ENCODE data around the gene XPNPEP2.

GRCh38 chrX:129714581-129714980 is 24.2 kb upstream of the XPNPEP2 start:
- TF ChIP-seq, protein P1, sequence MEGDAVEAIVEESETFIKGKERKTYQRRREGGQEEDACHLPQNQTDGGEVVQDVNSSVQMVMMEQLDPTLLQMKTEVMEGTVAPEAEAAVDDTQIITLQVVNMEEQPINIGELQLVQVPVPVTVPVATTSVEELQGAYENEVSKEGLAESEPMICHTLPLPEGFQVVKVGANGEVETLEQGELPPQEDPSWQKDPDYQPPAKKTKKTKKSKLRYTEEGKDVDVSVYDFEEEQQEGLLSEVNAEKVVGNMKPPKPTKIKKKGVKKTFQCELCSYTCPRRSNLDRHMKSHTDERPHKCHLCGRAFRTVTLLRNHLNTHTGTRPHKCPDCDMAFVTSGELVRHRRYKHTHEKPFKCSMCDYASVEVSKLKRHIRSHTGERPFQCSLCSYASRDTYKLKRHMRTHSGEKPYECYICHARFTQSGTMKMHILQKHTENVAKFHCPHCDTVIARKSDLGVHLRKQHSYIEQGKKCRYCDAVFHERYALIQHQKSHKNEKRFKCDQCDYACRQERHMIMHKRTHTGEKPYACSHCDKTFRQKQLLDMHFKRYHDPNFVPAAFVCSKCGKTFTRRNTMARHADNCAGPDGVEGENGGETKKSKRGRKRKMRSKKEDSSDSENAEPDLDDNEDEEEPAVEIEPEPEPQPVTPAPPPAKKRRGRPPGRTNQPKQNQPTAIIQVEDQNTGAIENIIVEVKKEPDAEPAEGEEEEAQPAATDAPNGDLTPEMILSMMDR (conservative IDR thresholded peaks at IDR 0.05) = no peak
- no peak for TF ChIP-seq EZH2 (IDR thresholded peaks at IDR 0.05; ENCODE audit: low read depth)
